CD4-positive, alpha-beta T cell (primary cell): ENCODE data around the gene B9D1. TPM values are rescaled to one million over a fixed set of nuclear protein-coding genes. Genes with fewer than 3 reads are reported as not detected.

Source experiments
- ATAC-seq: fragments of 200-7000 bp; cut with Tn5 transposase; one replicate; pipeline ENCODE4 v1.10.0; 2022; ENCODE audit warnings: mild to moderate bottlenecking; ENCODE audit not compliant: poor library complexity
- CTCF ChIA-PET: fragments of 350-600 bp; sonication (Branson Sonifier 250); formaldehyde crosslinking; loops from one replicate; lab custom pipeline; 2021; ENCODE audit warnings: antibody characterized with exemption, inconsistent platforms; lab: Charles Lee
- POLR2A ChIA-PET: fragments of 350-600 bp; sonication (Branson Sonifier 250); formaldehyde crosslinking; loops from one replicate; lab custom pipeline; 2021; ENCODE audit warnings: antibody characterized with exemption, inconsistent platforms; lab: Charles Lee
- DNase-seq, 14 experiments: peaks; one replicate each; pipeline ENCODE4 v3.0.0-alpha.2; 2013 to 2020; ENCODE audit warnings: mixed read lengths in 2 of 14
- H3K27ac ChIP-seq, 2 donors: one replicate each; pipeline versions ENCODE4 v1.5.1 to v1.7.0; 2013; ENCODE audit warnings: low read length in 2 of 2, low read depth in 1 of 2, mild to moderate bottlenecking in 1 of 2
- H3K27me3 ChIP-seq, 2 experiments: 1 replicate in 1 of 2; 2 replicates in 1 of 2; pipeline versions ENCODE4 v1.6.1 to v1.7.0; 2013; ENCODE audit warnings: low read length in 2 of 2, control low read depth in 1 of 2, mild to moderate bottlenecking in 1 of 2, moderate library complexity in 1 of 2; ENCODE audit not compliant: insufficient read depth in 2 of 2, control insufficient read depth in 1 of 2
- H3K36me3 ChIP-seq: one replicate; pipeline ENCODE4 v1.6.1; 2013; ENCODE audit warnings: low read length, control low read depth; ENCODE audit not compliant: insufficient read depth
- H3K4me1 ChIP-seq: one replicate; pipeline ENCODE4 v1.6.1; 2013; ENCODE audit warnings: low read length, control low read depth; ENCODE audit not compliant: insufficient read depth
- H3K4me3 ChIP-seq: one replicate; pipeline ENCODE4 v1.5.1; 2013; ENCODE audit warnings: mild to moderate bottlenecking, low read length, moderate library complexity
- H3K9me3 ChIP-seq, 2 experiments: 1 replicate in 1 of 2; 2 replicates in 1 of 2; pipeline versions ENCODE4 v1.6.1 to v1.7.0; 2013; ENCODE audit warnings: low read length in 2 of 2, mild to moderate bottlenecking in 2 of 2, control low read depth in 1 of 2, moderate library complexity in 1 of 2; ENCODE audit not compliant: control insufficient read depth in 1 of 2, insufficient read depth in 1 of 2
- H3K27ac Mint-ChIP-seq: one replicate; pipeline ENCODE4 v1.8.0; 2020; ENCODE audit warnings: mixed read lengths
- H3K27me3 Mint-ChIP-seq: one replicate; pipeline ENCODE4 v1.8.0; 2021; ENCODE audit warnings: mixed read lengths
- H3K36me3 Mint-ChIP-seq: one replicate; pipeline ENCODE4 v1.8.0; 2021; ENCODE audit warnings: low read depth, mixed read lengths
- H3K4me1 Mint-ChIP-seq: one replicate; pipeline ENCODE4 v1.8.0; 2021; ENCODE audit warnings: low read depth, mixed read lengths
- H3K4me3 Mint-ChIP-seq: one replicate; pipeline ENCODE4 v1.8.0; 2020; ENCODE audit warnings: mild to moderate bottlenecking, mixed read lengths
- H3K9me3 Mint-ChIP-seq: one replicate; pipeline ENCODE4 v1.8.0; 2020; ENCODE audit warnings: mixed read lengths
- CTCF ChIP-seq: fragments of 200-600 bp; IDR thresholded peaks from one replicate; pipeline ENCODE4 v1.8.0; 2022; ENCODE audit warnings: antibody characterized with exemption, mild to moderate bottlenecking
- intact Hi-C, 2 experiments: fragments of 100-400 bp; cut with DNase I in 1 of 2; cut with micrococcal nuclease in 1 of 2; formaldehyde crosslinking; loops; one replicate each; pipeline versions ENCODE4 v1.15.1 to v1.9.0; 2023 to 2025; cut with DNase I, micrococcal nuclease
- total RNA-seq, 174 experiments: library from RNA in 2 of 174; stranded (reverse) in 2 of 174; gene quantifications; one replicate each; pipeline ENCODE4 v1.2.3 and lab custom pipeline; 2021 to 2026

Gene B9D1
- total RNA-seq, 2 experiments from 2014 or later = 0.66 to 0.73 TPM

DNA sequence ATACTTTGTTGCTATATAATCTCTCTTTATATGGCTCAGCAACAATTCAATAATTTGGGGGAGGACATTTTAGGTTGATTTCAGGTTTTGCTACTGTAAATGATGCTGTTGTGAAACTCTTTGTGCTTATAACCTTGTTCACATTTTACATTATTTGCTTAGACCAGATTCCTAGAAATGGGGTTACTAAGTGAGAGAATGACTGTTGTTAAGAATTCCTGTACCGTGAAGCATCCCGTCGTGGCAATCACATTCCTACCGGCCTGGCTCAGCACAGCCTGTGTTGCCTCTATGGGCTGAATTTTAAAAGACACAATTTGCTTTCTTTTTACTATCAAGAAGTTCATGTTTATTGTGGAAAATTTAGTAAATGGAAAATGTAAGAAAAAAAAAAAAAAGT is 31.4 kb downstream of the B9D1 start:
- H3K4me3 Mint-ChIP-seq = no peak overlapping the region
- ChIA-PET POLR2A (no interaction called here), CTCF (no interaction called here)
- Histone ChIP-seq H3K36me3 (no peaks in the 10 kb centered on the region), H3K27me3 (no peaks in the 10 kb centered on the region), H3K4me1 (no peaks in the 10 kb centered on the region), H3K9me3 (peaks cover 0 to 3% of the 10 kb centered on the region in 2 experiments), H3K4me3 (no peak overlapping the region), H3K27ac (no peak overlapping the region)
- H3K36me3 Mint-ChIP-seq = no peaks in the 10 kb centered on the region
- TF ChIP-seq CTCF = no peak
- no peak overlapping the region for H3K27ac Mint-ChIP-seq
- peaks cover 11% of the 10 kb centered on the region for H3K27me3 Mint-ChIP-seq
- H3K4me1 Mint-ChIP-seq = no peaks in the 10 kb centered on the region
- no peak for DNase-seq
- intact Hi-C loops = no loop called here
- ATAC-seq = no peak
- H3K9me3 Mint-ChIP-seq = no peaks in the 10 kb centered on the region

DNA sequence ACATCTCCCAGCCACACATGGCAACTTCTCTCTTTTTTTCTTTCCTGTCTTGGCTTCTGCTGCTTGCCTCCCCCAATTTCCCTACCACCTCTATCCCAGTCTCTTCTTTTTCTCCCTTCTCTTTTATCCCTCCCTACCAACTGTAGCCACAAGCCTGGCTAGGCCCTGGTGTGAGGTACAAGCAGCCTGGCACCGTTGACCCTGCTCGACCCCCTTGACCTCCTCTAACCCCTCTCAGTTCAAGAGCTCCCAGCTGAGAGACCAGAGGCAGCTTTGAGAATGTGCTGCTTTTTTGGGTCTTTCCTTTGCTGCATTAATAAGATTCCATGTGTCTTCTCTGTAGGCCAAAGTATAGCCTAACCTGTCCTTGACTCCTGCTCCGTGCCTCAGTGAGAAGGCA is 32.3 kb downstream of the B9D1 start:
- CTCF ChIA-PET = interaction anchor here (0.5 kb wide), 1 partner anchor 37 kb away, joined by 3 read pairs; no protein-coding TSS in a partner anchor
- intact Hi-C loops = no loop called here
- H3K27me3 Mint-ChIP-seq = peaks cover 6% of the 10 kb centered on the region

GRCh38 chr17:19329839-19330238 is 32.7 kb downstream of the B9D1 start:
- no peak for TF ChIP-seq CTCF
- CTCF ChIA-PET = no interaction called here

More for the DNA sequence above, 32.3 kb downstream of the B9D1 start:
- no peak for TF ChIP-seq CTCF
- H3K4me3 ChIP-seq = no peak overlapping the region
- H3K9me3 ChIP-seq = peaks cover 3% of the 10 kb centered on the region in 2 experiments
- POLR2A ChIA-PET = no interaction called here
- H3K27ac Mint-ChIP-seq = no peak overlapping the region
- no peaks in the 10 kb centered on the region for H3K27me3 ChIP-seq
- H3K36me3 ChIP-seq = no peaks in the 10 kb centered on the region
- no peaks in the 10 kb centered on the region for H3K4me1 Mint-ChIP-seq
- DNase-seq = no peak
- no peaks in the 10 kb centered on the region for H3K36me3 Mint-ChIP-seq
- H3K27ac ChIP-seq = no peak overlapping the region
- H3K4me1 ChIP-seq = no peaks in the 10 kb centered on the region
- ATAC-seq = no peak
- H3K9me3 Mint-ChIP-seq = no peaks in the 10 kb centered on the region
- H3K4me3 Mint-ChIP-seq = no peak overlapping the region

More at GRCh38 chr17:19329839-19330238, 32.7 kb downstream of the B9D1 start:
- Mint-ChIP-seq H3K27me3 (peaks cover 6% of the 10 kb centered on the region), H3K4me3 (no peak overlapping the region), H3K4me1 (no peaks in the 10 kb centered on the region), H3K9me3 (no peaks in the 10 kb centered on the region), H3K36me3 (no peaks in the 10 kb centered on the region), H3K27ac (no peak overlapping the region)
- Histone ChIP-seq H3K36me3 (no peaks in the 10 kb centered on the region), H3K4me1 (no peaks in the 10 kb centered on the region), H3K27ac (no peak overlapping the region), H3K9me3 (peaks cover 3 to 7% of the 10 kb centered on the region in 2 experiments), H3K27me3 (no peaks in the 10 kb centered on the region), H3K4me3 (no peak overlapping the region)
- intact Hi-C loops = no loop called here
- ATAC-seq = no peak
- POLR2A ChIA-PET = no interaction called here
- DNase-seq = no peak
